Stimulated activated CD4-positive, alpha-beta T cell treated with anti-CD3 and anti-CD28 coated beads, TNF-alpha, amount 100 ng/mL, for 4 hours (primary cell): ENCODE results near the gene S100A2.

Experiments used
- DNase-seq, 3 experiments: peaks; one replicate each; pipeline ENCODE4 v3.0.0-alpha.2; 2020; ENCODE audit warnings: low read depth in 3 of 3

S100A2 gene

GRCh38 chr1:153565529-153566374, at the start of gene S100A2:
Gene S100A2, minus strand, starts transcription at chr1:153565844. Its CDS starts 1,967 bp downstream, at chr1:153563877.
- peak in 1 of 3 experiments; percentile 31 for DNase-seq

DNA sequence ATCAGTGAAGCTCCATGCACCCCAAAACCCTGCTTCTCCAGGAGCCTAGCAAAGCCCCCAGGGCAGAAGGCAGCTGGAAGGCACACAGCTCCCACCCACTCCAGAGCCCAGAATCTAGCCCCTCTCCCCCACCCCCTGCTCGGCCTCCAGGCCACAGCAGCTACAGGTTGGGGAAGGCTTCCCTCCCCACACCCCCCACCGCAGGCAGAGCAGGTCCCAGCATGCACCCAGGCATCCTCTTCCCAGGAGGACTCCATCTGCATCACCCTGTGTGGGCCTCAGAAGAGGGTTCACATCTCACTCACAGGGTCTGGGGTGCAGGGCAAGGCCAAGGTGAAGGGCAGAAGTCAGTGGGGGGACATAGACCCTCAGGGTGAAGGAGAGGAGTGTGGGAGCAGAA, 49.8 kb upstream of the S100A2 start:
- no peak for DNase-seq

GRCh38 chr1:153614906-153615305, 49.3 kb upstream of the S100A2 start:
- DNase-seq = no peak

DNA sequence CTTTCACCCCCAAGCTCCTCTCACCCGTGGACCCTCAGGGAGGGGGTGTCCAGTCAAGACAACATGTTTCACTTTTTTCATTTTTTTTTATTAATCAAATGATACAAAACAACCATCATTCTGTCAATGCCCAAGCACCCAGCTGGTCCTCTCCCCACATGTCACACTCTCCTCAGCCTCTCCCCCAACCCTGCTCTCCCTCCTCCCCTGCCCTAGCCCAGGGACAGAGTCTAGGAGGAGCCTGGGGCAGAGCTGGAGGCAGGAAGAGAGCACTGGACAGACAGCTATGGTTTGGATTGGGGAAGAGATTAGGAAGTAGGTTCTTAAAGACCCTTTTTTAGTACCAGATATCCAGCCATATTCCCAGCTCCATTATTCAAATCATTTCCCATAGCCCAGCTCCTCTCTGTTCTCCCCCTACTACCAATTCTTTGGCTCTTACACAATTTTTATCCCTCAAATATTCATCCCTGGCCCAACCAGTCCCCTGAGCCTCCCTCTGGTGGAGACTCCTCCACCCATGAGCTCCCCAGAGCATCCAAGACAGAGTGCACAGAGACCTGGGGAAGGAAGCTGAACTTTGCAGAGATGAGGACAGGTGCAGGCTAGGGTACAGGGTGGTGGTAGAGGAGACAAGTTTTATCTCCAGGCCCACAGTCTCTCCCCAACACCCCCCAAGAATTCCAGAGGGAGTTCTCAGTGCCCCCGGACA, 48.7 kb upstream of the S100A2 start:
- no peak for DNase-seq

DNA sequence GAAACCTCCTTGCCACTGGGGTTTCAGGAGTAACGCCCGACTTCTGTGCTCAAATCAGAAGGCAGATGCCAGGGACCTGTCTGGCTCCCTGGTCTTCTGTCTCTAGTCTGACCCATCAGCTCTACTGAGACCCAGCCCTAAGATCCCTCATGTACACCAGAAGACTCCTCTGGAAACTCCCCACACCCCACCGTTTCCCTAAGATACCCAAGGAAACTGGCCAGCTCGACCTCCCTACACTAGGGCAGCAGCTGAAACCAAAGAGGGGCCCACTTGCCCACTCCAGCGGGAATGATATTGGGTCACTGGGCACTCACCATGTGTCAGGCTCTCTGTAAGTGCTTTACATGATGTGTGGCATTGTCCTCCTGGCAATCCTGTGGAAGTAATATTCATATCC, 47.8 kb upstream of the S100A2 start:
- DNase-seq = no peak

DNA sequence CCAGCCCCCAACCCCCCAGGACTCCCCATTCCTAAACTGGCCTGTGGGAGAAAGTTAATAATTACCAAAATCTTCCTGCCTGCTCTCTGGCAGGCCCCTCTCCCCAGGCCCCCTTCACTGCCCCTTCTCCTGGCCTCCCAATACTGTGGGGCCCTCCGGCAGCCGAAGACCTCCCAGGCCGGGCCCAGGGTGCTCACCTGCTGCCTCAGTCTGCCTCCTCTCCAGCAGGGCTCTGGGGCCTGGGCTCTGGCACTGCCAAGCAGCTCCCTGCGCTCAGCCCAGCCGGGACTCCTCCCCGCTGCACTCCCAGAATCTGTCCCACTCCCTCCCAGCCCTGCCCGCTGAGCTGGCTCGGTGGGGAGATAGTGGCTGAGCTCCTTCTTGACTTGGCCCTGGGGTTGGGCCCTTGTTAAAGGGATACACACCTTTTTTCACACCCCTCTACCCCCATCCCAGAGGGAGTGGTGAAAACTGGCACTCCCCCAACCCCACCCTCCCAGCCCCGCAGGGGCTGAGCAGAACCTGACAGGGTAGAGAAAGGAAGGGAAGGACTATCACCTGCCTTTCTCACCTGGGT, 47.2 kb upstream of the S100A2 start, which contains the start of gene S100A16:
Gene S100A16, minus strand, starts transcription at position 383 of the 577 bp plus-strand sequence. CDS start 4,986 bp downstream, outside the sequence.
- DNase-seq = no peak

DNA sequence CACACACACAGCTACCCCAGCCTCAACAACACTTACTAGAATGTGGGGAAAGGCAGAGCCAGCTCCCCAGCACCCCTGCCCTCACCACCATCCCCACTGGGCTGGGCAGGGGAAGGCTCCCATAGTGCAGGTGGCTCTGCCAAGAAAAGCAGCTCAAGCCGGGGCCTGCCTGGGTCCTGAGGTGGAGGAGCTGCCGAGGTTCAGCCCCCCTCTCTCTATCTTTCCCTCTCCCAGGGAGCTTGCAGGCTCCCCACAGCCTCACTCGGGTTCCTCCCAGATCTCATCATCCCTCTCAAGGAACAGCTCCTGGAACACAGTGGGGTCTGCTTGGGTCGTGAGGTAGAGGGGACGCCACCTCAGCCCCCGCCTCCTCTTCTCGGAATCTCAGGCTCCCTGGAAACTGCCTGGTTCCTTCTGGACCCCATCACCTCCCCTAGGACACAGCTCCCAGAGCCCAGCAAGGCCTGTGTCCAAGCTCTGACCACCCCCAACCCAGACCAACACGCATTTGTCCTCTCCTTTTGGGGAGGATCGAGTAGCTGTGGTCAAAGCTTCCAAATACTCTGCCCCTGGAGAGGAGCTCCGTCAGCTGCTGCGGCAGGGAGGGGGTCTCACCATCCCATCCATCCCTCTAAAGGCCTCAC, 46.6 kb upstream of the S100A2 start:
- no peak for DNase-seq

GRCh38 chr1:153611356-153611755, 45.7 kb upstream of the S100A2 start:
- no peak for DNase-seq

GRCh38 chr1:153610811-153611301, 45.2 kb upstream of the S100A2 start:
- DNase-seq = no peak

DNA sequence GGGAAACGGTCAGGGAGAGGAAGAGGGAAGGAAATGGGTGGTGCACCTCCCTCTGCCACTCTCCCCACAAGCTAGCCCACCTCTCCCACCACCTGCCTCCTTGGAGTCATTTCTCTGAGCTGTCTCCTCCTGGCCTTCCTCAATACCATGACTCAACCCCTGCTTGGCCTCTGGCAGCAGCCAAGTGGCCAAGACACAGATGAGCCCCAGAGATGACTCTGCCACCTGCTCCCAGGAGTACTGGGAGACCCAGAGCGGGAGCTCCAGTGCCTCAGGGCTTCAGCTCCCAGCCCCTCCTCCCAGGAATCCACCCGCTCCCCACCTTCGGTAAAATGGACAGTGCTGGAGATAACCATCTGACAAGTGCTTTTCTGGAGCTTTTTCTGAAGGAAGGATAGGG, 44.7 kb upstream of the S100A2 start:
- no peak for DNase-seq

DNA sequence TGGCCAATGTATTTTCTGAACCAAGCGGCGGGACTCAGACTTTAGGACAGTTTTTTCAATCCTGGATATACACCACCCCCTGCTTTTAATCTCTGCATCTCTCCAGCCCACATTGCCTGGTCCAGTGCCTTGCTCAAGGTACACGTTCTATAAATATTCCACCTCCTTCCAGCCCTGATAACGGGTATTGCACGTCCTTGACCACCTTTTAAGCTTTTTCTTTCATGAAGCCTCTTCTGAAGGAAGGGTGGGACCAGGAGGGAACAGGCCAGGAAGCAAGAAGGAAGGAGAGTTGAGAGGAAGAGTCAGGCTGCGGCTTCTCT, 43.9 kb upstream of the S100A2 start:
- DNase-seq = no peak

GRCh38 chr1:153608742-153609584, 43.3 kb upstream of the S100A2 start:
- no peak for DNase-seq

DNA sequence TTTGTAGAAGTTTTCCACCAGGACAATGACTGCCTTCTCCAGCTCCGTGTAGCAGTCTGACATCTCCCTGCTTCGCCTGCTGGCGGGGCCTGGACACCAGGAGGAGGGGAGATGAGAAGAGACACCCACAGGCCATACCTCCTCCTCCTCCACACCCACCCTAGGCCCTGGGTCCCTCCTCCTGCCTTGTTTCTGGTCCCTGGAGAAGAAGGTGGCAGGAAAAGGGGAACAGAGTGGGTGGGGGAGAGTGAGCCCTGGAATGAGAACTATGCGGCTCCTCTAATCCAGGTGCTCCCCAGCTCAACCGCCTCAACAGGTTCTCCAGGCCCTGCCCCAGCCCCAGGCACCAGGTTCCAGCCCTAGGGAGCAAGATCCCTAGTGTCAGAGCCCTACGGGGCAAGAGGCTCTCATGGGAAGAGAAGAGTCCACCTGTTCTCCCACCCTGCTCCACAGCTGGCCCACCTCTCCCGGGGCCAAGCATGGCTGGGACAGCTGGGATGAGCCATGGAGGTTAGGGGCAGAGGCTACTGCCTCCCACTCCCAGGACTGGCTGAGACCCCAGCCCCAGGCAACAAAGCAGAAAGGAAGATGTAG, 42.5 kb upstream of the S100A2 start:
- no peak for DNase-seq

DNA sequence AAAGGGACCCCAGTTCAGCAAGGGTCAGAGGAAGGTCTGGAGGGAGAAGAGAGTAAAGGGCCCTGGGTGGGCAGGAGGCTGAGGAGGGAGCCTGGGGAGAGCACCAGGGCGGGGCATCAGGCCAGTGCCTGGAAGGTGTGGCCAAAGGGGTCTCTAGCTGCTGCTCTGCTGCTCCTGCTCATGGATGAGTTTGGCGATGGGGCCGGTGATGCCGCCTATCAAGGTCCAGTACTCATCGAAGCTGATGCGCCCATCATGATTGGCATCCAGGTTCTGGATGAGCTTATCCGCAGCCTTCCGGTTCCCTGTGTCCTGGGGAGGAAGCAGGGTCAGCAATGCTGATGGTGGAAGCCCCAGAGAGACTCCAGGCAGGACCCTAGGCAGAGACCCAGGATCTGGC, 41.7 kb upstream of the S100A2 start:
- no peak for DNase-seq

- no peak for DNase-seq
These were observed 40.5 kb upstream of the S100A2 start for GRCh38 chr1:153606194-153606593.

GRCh38 chr1:153602749-153603148, 37.1 kb upstream of the S100A2 start:
- DNase-seq = no peak

DNA sequence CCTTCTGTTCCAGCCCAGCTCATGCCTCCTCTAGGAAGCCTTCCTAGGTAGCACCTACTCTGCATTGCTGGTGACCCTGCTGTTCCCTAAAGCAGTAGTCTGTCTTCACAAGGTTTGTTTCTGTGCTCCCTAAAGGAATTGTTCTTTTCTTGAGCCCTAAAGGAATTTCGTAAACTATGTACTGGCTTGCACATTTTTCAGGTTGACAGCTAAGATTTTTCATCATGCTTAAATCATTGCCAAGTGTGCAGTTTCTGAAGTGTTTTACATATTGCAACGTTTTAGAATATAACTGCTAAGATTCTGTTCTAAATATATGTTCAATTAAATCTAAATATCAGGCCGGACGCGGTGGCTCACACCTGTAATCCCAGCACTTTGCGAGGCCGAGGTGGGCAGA, 34.2 kb upstream of the S100A2 start:
- DNase-seq = no peak

- DNase-seq = no peak
These were observed 32.9 kb upstream of the S100A2 start for GRCh38 chr1:153598309-153599172.

GRCh38 chr1:153597206-153597605, 31.6 kb upstream of the S100A2 start:
- no peak for DNase-seq

DNA sequence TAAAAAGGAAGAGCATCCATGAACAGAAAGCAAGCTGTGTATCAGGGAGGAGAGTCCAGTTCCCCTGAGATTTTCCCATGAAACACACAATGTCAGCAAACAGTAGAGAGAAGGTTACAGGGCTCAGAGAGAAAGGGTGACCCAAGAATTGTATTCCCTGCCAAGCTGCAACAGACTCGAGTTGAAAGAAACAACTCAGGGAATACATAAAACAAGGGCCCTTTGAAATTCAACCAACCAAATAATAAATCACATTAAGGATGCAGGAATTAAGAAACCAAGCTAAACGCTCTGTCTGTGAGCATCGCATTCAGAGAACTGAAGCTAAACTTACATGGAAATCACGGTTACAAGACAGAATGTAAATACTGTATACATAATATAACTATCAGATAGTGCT, 27.1 kb upstream of the S100A2 start:
- DNase-seq = no peak
